Kidney (tissue), 14 donors: ENCODE measurements around the gene COL21A1. TPM values are rescaled to one million over a fixed set of nuclear protein-coding genes. Genes with fewer than 3 reads are reported as not detected.

Experiments used
- DNase-seq, 5 donors: peaks; one replicate each; pipeline ENCODE4 v3.0.0-alpha.2; 2013 to 2020
- FAIRE-seq: peaks from 2 replicates; lab custom pipeline; 2012; peaks lifted over from hg19 to GRCh38; lab: Jason Lieb, UNC
- H3K27ac ChIP-seq, 2 donors: one replicate each; pipeline ENCODE4 v1.7.0; 2013; ENCODE audit warnings: low read depth in 2 of 2, low read length in 2 of 2, inconsistent platforms in 1 of 2
- H3K27me3 ChIP-seq: one replicate; pipeline ENCODE4 v1.7.1; 2013; ENCODE audit warnings: low read length, inconsistent platforms; ENCODE audit not compliant: control insufficient read depth, insufficient read depth
- H3K36me3 ChIP-seq, 3 donors: one replicate each; pipeline versions ENCODE4 v1.7.0 to v1.7.1; 2013; ENCODE audit warnings: low read length in 3 of 3, control low read depth in 1 of 3, inconsistent platforms in 1 of 3; ENCODE audit not compliant: insufficient read depth in 3 of 3, control insufficient read depth in 2 of 3
- H3K4me1 ChIP-seq, 3 donors: one replicate each; pipeline versions ENCODE4 v1.7.0 to v1.7.1; 2013; ENCODE audit warnings: low read length in 3 of 3, inconsistent platforms in 1 of 3, low read depth in 1 of 3; ENCODE audit not compliant: control insufficient read depth in 2 of 3, insufficient read depth in 2 of 3
- H3K4me3 ChIP-seq, 3 donors: one replicate each; pipeline versions ENCODE4 v1.7.0 to v1.8.1; 2013; ENCODE audit warnings: low read length in 3 of 3, control low read depth in 1 of 3, inconsistent platforms in 1 of 3
- H3K9ac ChIP-seq, 3 donors: one replicate each; pipeline versions ENCODE4 v1.7.0 to v1.7.1; 2013; ENCODE audit warnings: low read length in 3 of 3, control low read depth in 1 of 3, inconsistent platforms in 1 of 3
- H3K9me3 ChIP-seq, 3 donors: one replicate each; pipeline versions ENCODE4 v1.7.0 to v1.7.1; 2013; ENCODE audit warnings: low read length in 3 of 3, control low read depth in 1 of 3, inconsistent platforms in 1 of 3; ENCODE audit not compliant: control insufficient read depth in 2 of 3, insufficient read depth in 1 of 3
- CTCF ChIP-seq: IDR thresholded peaks from 3 replicates; pipeline ENCODE4 v1.5.1; 2012; ENCODE audit warnings: mild to moderate bottlenecking, moderate library complexity, borderline replicate concordance; ENCODE audit not compliant: insufficient read depth; ENCODE audit errors: extremely low read depth
- intact Hi-C: fragments of 100-400 bp; cut with DNase I; formaldehyde crosslinking; loops from one replicate; pipeline ENCODE4 v1.11.1; 2022
- polyA plus RNA-seq: library from polyadenylated mRNA; stranded (reverse); fragments of 350-450 nt; fragmentation: Illumina TruSeq; extraction: RNeasy Lipid Tissue Mini Kit (QIAGEN cat#74804); gene quantifications from one replicate; pipeline ENCODE4 v1.2.3, GENCODE V29; 2014; ENCODE audit warnings: low read depth, low replicate concordance; ENCODE audit not compliant: insufficient read depth
- total RNA-seq: library from RNA; stranded (reverse); fragmentation: NEBNext Ultra II Directional; extraction: Animal tissue kit (Norgen Biotek cat#: 25700); gene quantifications from one replicate; pipeline ENCODE4 v1.2.1, GENCODE V29; 2021
- donor health status: control.
- donor health status: control.
- donor health status: control.
- donor health status: control.
- donor health status: control.
- donor health status: DM: yes; HTN: yes; CAD: no.
- donor health status: Normal renal cell carcinoma (clear cell type).

COL21A1 gene
- total and polyA plus RNA-seq, 2 donors from 2014 or later, result 1.6 to 3.1 TPM

- FAIRE-seq (no peak), DNase-seq (peak in 1 of 5 donors; percentile 28)
- Histone ChIP-seq H3K4me1 (no peaks in the 10 kb centered on the region), H3K4me3 (no peak overlapping the region), H3K9me3 (no peaks in the 10 kb centered on the region), H3K9ac (no peak overlapping the region), H3K36me3 (no peaks in the 10 kb centered on the region), H3K27ac (no peak overlapping the region), H3K27me3 (no peaks in the 10 kb centered on the region)
- intact Hi-C loops, result no loop called here
- TF ChIP-seq CTCF, result no peak
Observed at GRCh38 chr6:56062836-56063235, 184.5 kb downstream of the COL21A1 start.

GRCh38 chr6:56058636-56059035, 188.7 kb downstream of the COL21A1 start:
- no peak overlapping the region for H3K9ac ChIP-seq
- no peaks in the 10 kb centered on the region for H3K27me3 ChIP-seq
- H3K9me3 ChIP-seq, result no peaks in the 10 kb centered on the region
- DNase-seq, result no peak
- intact Hi-C loops, result no loop called here
- no peak for TF ChIP-seq CTCF
- H3K27ac ChIP-seq, result no peak overlapping the region
- H3K4me3 ChIP-seq, result no peak overlapping the region
- no peak for FAIRE-seq
- no peaks in the 10 kb centered on the region for H3K36me3 ChIP-seq
- no peaks in the 10 kb centered on the region for H3K4me1 ChIP-seq

GRCh38 chr6:56055081-56055704, 192.2 kb downstream of the COL21A1 start:
- H3K27ac ChIP-seq, result no peak overlapping the region
- no peak for TF ChIP-seq CTCF
- no peaks in the 10 kb centered on the region for H3K27me3 ChIP-seq
- H3K36me3 ChIP-seq, result no peaks in the 10 kb centered on the region
- H3K9ac ChIP-seq, result no peak overlapping the region
- no peaks in the 10 kb centered on the region for H3K9me3 ChIP-seq
- intact Hi-C loops, result no loop called here
- FAIRE-seq, result no peak
- H3K4me1 ChIP-seq, result no peaks in the 10 kb centered on the region
- H3K4me3 ChIP-seq, result no peak overlapping the region
- no peak for DNase-seq

- intact Hi-C loops, result no loop called here
- DNase-seq (no peak), FAIRE-seq (no peak)
- no peak overlapping the region for H3K4me3 ChIP-seq
- H3K9ac ChIP-seq, result no peak overlapping the region
- H3K27me3 ChIP-seq, result no peaks in the 10 kb centered on the region
- H3K9me3 ChIP-seq, result no peaks in the 10 kb centered on the region
- no peak overlapping the region for H3K27ac ChIP-seq
- H3K36me3 ChIP-seq, result no peaks in the 10 kb centered on the region
- no peak for TF ChIP-seq CTCF
- no peaks in the 10 kb centered on the region for H3K4me1 ChIP-seq
Observed at GRCh38 chr6:56051202-56051598, 196.2 kb downstream of the COL21A1 start.
